Measurements from ENCODE around the gene TTC39C. TPM values are rescaled to one million over a fixed set of nuclear protein-coding genes. Genes with fewer than 3 reads are reported as not detected.

The TTC39C gene
- total and polyA plus RNA-seq, 2 of the 8 experiments (the other 6 are each of a cell fraction or from before 2014, with no cell fraction given): 8.1 to 79.1 TPM

GRCh38 chr18:24006712-24007313 lies 7.7 kb upstream of the TTC39C start (continued):
- TF ChIP-seq SIX5 (IDR thresholded peaks at IDR 0.05; ENCODE audit: low read depth, low read length): no peak
- TF ChIP-seq E2F6 (IDR thresholded peaks at IDR 0.05): no peak
- TF ChIP-seq FOSL1 (IDR thresholded peaks at IDR 0.05; ENCODE audit: insufficient read depth, low read depth, low read length): no peak
- no peak for TF ChIP-seq JUN (IDR thresholded peaks at IDR 0.05; ENCODE audit: low read depth, low read length)
- no peak for TF ChIP-seq CHD2 (IDR thresholded peaks at IDR 0.05; ENCODE audit: low read length)
- TF ChIP-seq POLR2AphosphoS5 (IDR thresholded peaks at IDR 0.05; ENCODE audit: low read depth, low read length): no peak
- no peak for TF ChIP-seq ZNF274 (IDR thresholded peaks at IDR 0.05; ENCODE audit: borderline replicate concordance, extremely low read depth, low read length)

All from H1 (cell line).